Glutamatergic neuron (in vitro differentiated cells): ENCODE data around the gene NUTM1. TPM values are rescaled to one million over a fixed set of nuclear protein-coding genes. Genes with fewer than 3 reads are reported as not detected.

Experiments
- DNase-seq: peaks from one replicate; pipeline ENCODE4 v3.0.0; 2022
- H3K27ac Mint-ChIP-seq: one replicate; pipeline ENCODE4 v1.8.0; 2020; ENCODE audit warnings: mild to moderate bottlenecking, mixed read lengths, inconsistent platforms; ENCODE audit not compliant: unreplicated experiment
- H3K27me3 Mint-ChIP-seq: one replicate; pipeline ENCODE4 v1.8.0; 2020; ENCODE audit warnings: mild to moderate bottlenecking, moderate library complexity, mixed read lengths, inconsistent platforms; ENCODE audit not compliant: unreplicated experiment
- H3K36me3 Mint-ChIP-seq: one replicate; pipeline ENCODE4 v1.8.0; 2020; ENCODE audit warnings: mild to moderate bottlenecking, mixed read lengths, inconsistent platforms; ENCODE audit not compliant: unreplicated experiment
- H3K4me1 Mint-ChIP-seq: one replicate; pipeline ENCODE4 v1.8.0; 2020; ENCODE audit warnings: mild to moderate bottlenecking, low read depth, mixed read lengths, inconsistent platforms; ENCODE audit not compliant: unreplicated experiment
- H3K4me3 Mint-ChIP-seq: one replicate; pipeline ENCODE4 v1.8.0; 2020; ENCODE audit warnings: mild to moderate bottlenecking, mixed read lengths, inconsistent platforms; ENCODE audit not compliant: unreplicated experiment
- H3K9me3 Mint-ChIP-seq: one replicate; pipeline ENCODE4 v1.8.0; 2020; ENCODE audit warnings: mild to moderate bottlenecking, moderate library complexity, mixed read lengths, inconsistent platforms; ENCODE audit not compliant: unreplicated experiment
- CTCF ChIP-seq: fragments of 200-600 bp; sonication (generic); IDR thresholded peaks from one replicate; pipeline ENCODE4 v1.5.0; 2021; ENCODE audit not compliant: partially characterized antibody, unreplicated experiment
- total RNA-seq: library from RNA; stranded (reverse); fragmentation: NEBNext Ultra II Directional; extraction: Animal tissue kit (Norgen Biotek cat#: 25700); gene quantifications from one replicate; pipeline ENCODE4 v1.2.1, GENCODE V29; 2021; ENCODE audit not compliant: unreplicated experiment

NUTM1 gene
- total RNA-seq, 1 donor from 2014 or later: not detected

- Mint-ChIP-seq H3K27me3 (peaks cover 5% of the 10 kb centered on the region), H3K27ac (peak overlapping the region; percentile 96)
Observed at GRCh38 chr15:34336991-34337556, 6.0 kb upstream of the NUTM1 start.

GRCh38 chr15:34337557-34338306 lies 5.4 kb upstream of the NUTM1 start, which contains the start of gene SLC12A6:
TSS of gene SLC12A6 (minus strand) at chr15:34337781. CDS start at chr15:34336680, 1,101 bp downstream.
- H3K4me1 Mint-ChIP-seq: peaks cover 13% of the 10 kb centered on the region
- H3K36me3 Mint-ChIP-seq: no peaks in the 10 kb centered on the region
- no peak for TF ChIP-seq CTCF
- H3K4me3 Mint-ChIP-seq: peak within 1 kb of the TSS; percentile 95
- H3K27ac Mint-ChIP-seq: peak within 1 kb of the TSS; percentile 96
- DNase-seq: peak; percentile 96
- H3K27me3 Mint-ChIP-seq: peaks cover 5% of the 10 kb centered on the region
- H3K9me3 Mint-ChIP-seq: peaks cover 12% of the 10 kb centered on the region

More at GRCh38 chr15:34336991-34337556, 6.0 kb upstream of the NUTM1 start:
- Mint-ChIP-seq H3K4me1 (peaks cover 13% of the 10 kb centered on the region), H3K36me3 (no peaks in the 10 kb centered on the region), H3K4me3 (peak overlapping the region; percentile 95), H3K9me3 (peaks cover 12% of the 10 kb centered on the region)
- DNase-seq: no peak
- TF ChIP-seq CTCF: no peak

GRCh38 chr15:34338347-34338746 lies 4.8 kb upstream of the NUTM1 start:
- no peak for DNase-seq
- peaks cover 12% of the 10 kb centered on the region for H3K9me3 Mint-ChIP-seq
- peak overlapping the region; percentile 80 for H3K27ac Mint-ChIP-seq
- TF ChIP-seq CTCF: no peak
- peak overlapping the region; percentile 79 for H3K4me3 Mint-ChIP-seq
- H3K36me3 Mint-ChIP-seq: no peaks in the 10 kb centered on the region
- peaks cover 5% of the 10 kb centered on the region for H3K27me3 Mint-ChIP-seq
- H3K4me1 Mint-ChIP-seq: peaks cover 13% of the 10 kb centered on the region

GRCh38 chr15:34339946-34340345 lies 3.2 kb upstream of the NUTM1 start:
- peaks cover 12% of the 10 kb centered on the region for H3K9me3 Mint-ChIP-seq
- H3K27ac Mint-ChIP-seq: no peak overlapping the region
- peak overlapping the region; percentile 15 for H3K4me3 Mint-ChIP-seq
- TF ChIP-seq CTCF: no peak
- H3K27me3 Mint-ChIP-seq: peaks cover 5% of the 10 kb centered on the region
- peaks cover 13% of the 10 kb centered on the region for H3K4me1 Mint-ChIP-seq
- no peaks in the 10 kb centered on the region for H3K36me3 Mint-ChIP-seq
- no peak for DNase-seq
